Liver (tissue), 9 donors: ENCODE results near the gene ADRA2A. TPM values are rescaled to one million over a fixed set of nuclear protein-coding genes. Genes with fewer than 3 reads are reported as not detected.

ENCODE experiments used
- DNase-seq: peaks from one replicate; pipeline ENCODE4 v3.0.0-alpha.2; 2017; ENCODE audit warnings: low spot score
- H3K27ac ChIP-seq, 2 donors: one replicate each; pipeline ENCODE4 v1.7.0; 2013; ENCODE audit warnings: inconsistent platforms in 2 of 2, low read length in 2 of 2, control low read depth in 1 of 2, low read depth in 1 of 2, mild to moderate bottlenecking in 1 of 2
- H3K27me3 ChIP-seq, 4 donors: one replicate each; pipeline versions ENCODE4 v1.6.1 to v1.7.0; 2013; ENCODE audit warnings: low read length in 3 of 4, inconsistent platforms in 1 of 4, mild to moderate bottlenecking in 1 of 4, moderate library complexity in 1 of 4; ENCODE audit not compliant: control insufficient read depth in 4 of 4, insufficient read depth in 4 of 4
- H3K36me3 ChIP-seq, 4 donors: one replicate each; pipeline versions ENCODE4 v1.6.1 to v1.7.0; 2013; ENCODE audit warnings: low read length in 3 of 4, mild to moderate bottlenecking in 3 of 4, low read depth in 1 of 4, moderate library complexity in 1 of 4; ENCODE audit not compliant: control insufficient read depth in 4 of 4, insufficient read depth in 3 of 4
- H3K4me1 ChIP-seq, 4 donors: one replicate each; pipeline versions ENCODE4 v1.6.1 to v1.7.0; 2013; ENCODE audit warnings: low read length in 3 of 4, mild to moderate bottlenecking in 3 of 4, moderate library complexity in 1 of 4; ENCODE audit not compliant: control insufficient read depth in 4 of 4, insufficient read depth in 4 of 4
- H3K4me3 ChIP-seq, 3 donors: one replicate each; pipeline versions ENCODE4 v1.6.1 to v1.7.0; 2013; ENCODE audit warnings: low read length in 3 of 3, control low read depth in 1 of 3, low read depth in 1 of 3, mild to moderate bottlenecking in 1 of 3
- H3K9ac ChIP-seq, 2 donors: one replicate each; pipeline ENCODE4 v1.7.0; 2013; ENCODE audit warnings: low read length in 2 of 2, mild to moderate bottlenecking in 2 of 2, moderate library complexity in 2 of 2, control low read depth in 1 of 2, low read depth in 1 of 2
- H3K9me3 ChIP-seq, 4 donors: one replicate each; pipeline versions ENCODE4 v1.6.1 to v1.7.0; 2013; ENCODE audit warnings: low read length in 3 of 4; ENCODE audit not compliant: control insufficient read depth in 4 of 4
- CTCF ChIP-seq: fragments of 150-350 bp; IDR thresholded peaks from 2 replicates; pipeline ENCODE4 v1.5.1; 2017; ENCODE audit warnings: improper control_type of control experiment, low read depth, low read length; ENCODE audit not compliant: missing input control
- EGR1 ChIP-seq, 2 donors: IDR thresholded peaks; 2 replicates each; pipeline ENCODE4 v1.6.1; 2016 to 2018; ENCODE audit warnings: antibody characterized with exemption in 2 of 2, low read depth in 2 of 2
- FOXA1 ChIP-seq: IDR thresholded peaks from 2 replicates; pipeline ENCODE4 v1.6.1; 2016; ENCODE audit warnings: antibody characterized with exemption
- FOXA2 ChIP-seq: IDR thresholded peaks from 2 replicates; pipeline ENCODE4 v1.6.1; 2016; ENCODE audit warnings: antibody characterized with exemption
- GABPA ChIP-seq, 2 donors: IDR thresholded peaks in 1 of 2; conservative IDR thresholded peaks in 1 of 2; 2 replicates each; pipeline ENCODE4 v1.6.1; 2016; ENCODE audit warnings: antibody characterized with exemption in 2 of 2, mild to moderate bottlenecking in 1 of 2, moderate library complexity in 1 of 2
- HNF4A ChIP-seq, 2 donors: conservative IDR thresholded peaks; 2 replicates each; pipeline ENCODE4 v1.6.1; 2016; ENCODE audit warnings: antibody characterized with exemption in 2 of 2, mild to moderate bottlenecking in 2 of 2
- HNF4G ChIP-seq: IDR thresholded peaks from 2 replicates; pipeline ENCODE4 v1.6.1; 2016; ENCODE audit warnings: antibody characterized with exemption
- JUND ChIP-seq, 2 donors: IDR thresholded peaks; 2 replicates each; pipeline ENCODE4 v1.6.1; 2016; ENCODE audit warnings: antibody characterized with exemption in 2 of 2
- RAD21 ChIP-seq, 2 donors: IDR thresholded peaks; 2 replicates each; pipeline ENCODE4 v1.6.1; 2016; ENCODE audit warnings: antibody characterized with exemption in 2 of 2, mild to moderate bottlenecking in 2 of 2
- REST ChIP-seq: IDR thresholded peaks from 2 replicates; pipeline ENCODE4 v1.6.1; 2016; ENCODE audit warnings: antibody characterized with exemption, mild to moderate bottlenecking
- RXRA ChIP-seq, 2 donors: IDR thresholded peaks; 2 replicates each; pipeline ENCODE4 v1.6.1; 2017 to 2018; ENCODE audit warnings: antibody characterized with exemption in 2 of 2, mild to moderate bottlenecking in 1 of 2
- SP1 ChIP-seq: IDR thresholded peaks from 2 replicates; pipeline ENCODE4 v1.6.1; 2018; ENCODE audit warnings: antibody characterized with exemption, mild to moderate bottlenecking
- TAF1 ChIP-seq: conservative IDR thresholded peaks from 2 replicates; pipeline ENCODE4 v1.6.1; 2016; ENCODE audit warnings: antibody characterized with exemption, mild to moderate bottlenecking
- YY1 ChIP-seq: IDR thresholded peaks from 2 replicates; pipeline ENCODE4 v1.6.1; 2016; ENCODE audit warnings: antibody characterized with exemption, mild to moderate bottlenecking
- ZBTB33 ChIP-seq: IDR thresholded peaks from 2 replicates; pipeline ENCODE4 v1.6.1; 2016; ENCODE audit warnings: antibody characterized with exemption
- WGBS: extraction: QIAGEN DNeasy Blood & Tissue Kit; methylation state at CpG from one replicate; pipeline ENCODE4 v1.1.7; 2013; 5-methylcytosine and 5-hydroxymethylcytosine counted together
- polyA plus RNA-seq, 2 donors: library from polyadenylated mRNA; stranded (reverse) in 1 of 2; unstranded in 1 of 2; fragments of 200-250 nt in 1 of 2; fragments of >200 nt in 1 of 2; fragmentation: Nextera tagmentation in 1 of 2; extraction: Ambion mirVana in 1 of 2; gene quantifications; one replicate each; pipeline versions ENCODE4 v1.2.1 to v1.2.3, GENCODE V29; 2013 to 2015
- total RNA-seq, 2 donors: library from RNA; depleted of rRNA; stranded (reverse); fragments of >200 nt; gene quantifications; one replicate each; pipeline ENCODE4 v1.2.3, GENCODE V29; 2014
- donor health status: healthy.
- donor health status: healthy.
- donor health status: healthy.
- donor health status: healthy.
- donor health status: healthy.

The ADRA2A gene
- total and polyA plus RNA-seq, 4 donors = 0.15 to 0.50 (median 0.33) TPM

GRCh38 chr10:111079781-111080180, 3.0 kb downstream of the ADRA2A start:
- Histone ChIP-seq H3K27ac (no peak overlapping the region), H3K27me3 (peaks cover 0 to 4% (median 2%) of the 10 kb centered on the region in 4 donors), H3K9ac (no peak overlapping the region), H3K36me3 (no peaks in the 10 kb centered on the region), H3K4me1 (peaks cover 8 to 27% (median 16%) of the 10 kb centered on the region in 4 donors), H3K9me3 (no peaks in the 10 kb centered on the region), H3K4me3 (no peak overlapping the region)
- 79% methylated on average over 5 of the region's 5 CpGs for WGBS
- no peak for DNase-seq
- TF ChIP-seq SP1 (no peak), FOXA2 (no peak), EGR1 (IDR thresholded peaks at IDR 0.05; ENCODE audit: low read depth in 2 of 2) (no peak), GABPA (IDR thresholded peaks at IDR 0.05 in 1 of 2, conservative IDR thresholded peaks at IDR 0.05 in 1 of 2) (no peak)

GRCh38 chr10:111080224-111080623, 3.4 kb downstream of the ADRA2A start:
- no peak overlapping the region for H3K27ac ChIP-seq
- H3K9me3 ChIP-seq = no peaks in the 10 kb centered on the region
- TF ChIP-seq JUND (IDR thresholded peaks at IDR 0.05) (no peak), GABPA (IDR thresholded peaks at IDR 0.05 in 1 of 2, conservative IDR thresholded peaks at IDR 0.05 in 1 of 2) (no peak), EGR1 (IDR thresholded peaks at IDR 0.05; ENCODE audit: low read depth in 2 of 2) (no peak), RXRA (IDR thresholded peaks at IDR 0.05) (no peak), RAD21 (IDR thresholded peaks at IDR 0.05) (no peak), FOXA2 (no peak), FOXA1 (no peak), HNF4G (no peak), ZBTB33 (no peak)
- WGBS = 75% methylated on average over 2 of the region's 2 CpGs
- H3K4me1 ChIP-seq = peaks cover 8 to 27% (median 16%) of the 10 kb centered on the region in 4 donors
- H3K27me3 ChIP-seq = peaks cover 0 to 4% (median 2%) of the 10 kb centered on the region in 4 donors
- no peak overlapping the region for H3K9ac ChIP-seq
- no peak for DNase-seq
- H3K4me3 ChIP-seq = no peak overlapping the region
- no peaks in the 10 kb centered on the region for H3K36me3 ChIP-seq

GRCh38 chr10:111081595-111081994, 4.8 kb downstream of the ADRA2A start:
- Histone ChIP-seq H3K27me3 (peaks cover 0 to 3% (median 0%) of the 10 kb centered on the region in 4 donors), H3K36me3 (no peaks in the 10 kb centered on the region), H3K9me3 (no peaks in the 10 kb centered on the region), H3K9ac (no peak overlapping the region), H3K27ac (no peak overlapping the region), H3K4me1 (peaks cover 4 to 19% (median 11%) of the 10 kb centered on the region in 4 donors), H3K4me3 (no peak overlapping the region)
- no peak for DNase-seq
- 94% methylated on average over 6 of the region's 6 CpGs for whole genome bisulfite sequencing
- TF ChIP-seq EGR1 (IDR thresholded peaks at IDR 0.05; ENCODE audit: low read depth in 2 of 2) (no peak), ZBTB33 (no peak), FOXA2 (no peak), REST (no peak), HNF4G (no peak), YY1 (no peak), HNF4A (conservative IDR thresholded peaks at IDR 0.05) (no peak), TAF1 (no peak), CTCF (no peak)
